ENCODE results near the gene ARPP21.
"Not testable (repeated sequence)": the region's sequence is repeated elsewhere in the genome, so short reads cannot be mapped to it uniquely, and the experiment has no call there.

The ARPP21 gene

DNA sequence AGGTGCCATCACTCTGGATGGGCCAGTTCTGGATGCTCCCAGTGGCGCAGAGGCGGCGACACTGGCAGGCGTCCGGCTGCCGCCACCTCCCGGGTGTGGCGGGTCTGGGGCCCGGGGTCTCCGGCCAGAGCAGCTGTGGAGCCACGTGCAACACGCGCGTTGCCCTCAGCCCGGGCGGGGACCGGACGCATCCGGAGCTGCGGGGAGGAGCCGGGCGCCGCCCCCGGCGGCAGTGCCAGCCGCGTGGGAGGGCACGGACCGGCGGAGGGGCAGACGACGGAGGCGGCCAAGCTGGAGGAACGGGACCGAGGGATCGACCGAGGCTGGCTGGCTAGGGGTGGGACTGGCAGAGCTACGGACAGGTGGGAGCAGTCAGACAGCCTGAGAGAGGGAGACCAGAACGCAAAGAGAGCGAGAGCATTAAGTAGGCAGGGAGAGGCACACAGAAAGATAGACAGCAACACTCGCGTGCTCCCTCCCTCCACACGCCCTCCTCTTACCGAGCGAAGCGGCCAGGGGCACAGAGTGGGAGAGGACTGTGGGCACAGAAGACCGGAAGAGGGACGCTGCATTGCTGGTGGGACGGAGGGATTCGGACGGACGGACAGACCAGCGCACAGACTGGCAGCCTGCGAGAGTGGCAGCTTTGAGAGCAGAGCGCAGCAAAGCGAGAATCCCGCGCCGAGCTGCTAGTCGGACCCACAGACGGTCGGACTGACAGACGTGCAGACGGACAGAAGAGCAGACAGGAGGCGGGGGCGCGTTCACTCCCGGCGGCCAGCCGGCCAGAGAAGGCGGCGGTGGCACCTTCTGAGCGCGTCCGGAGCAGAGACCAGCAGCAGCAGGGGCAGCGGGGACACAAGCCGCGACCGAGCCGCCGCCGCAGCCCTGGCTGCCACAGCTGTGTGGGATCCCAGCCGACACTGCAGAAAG, at the start of gene ARPP21:
TSS of gene ARPP21 (plus strand) at position 272 of the 933 bp plus-strand sequence. CDS start 42,227 bp downstream, outside the sequence.
- no peak for DNase-seq (ENCODE audit: low read depth)

DNA sequence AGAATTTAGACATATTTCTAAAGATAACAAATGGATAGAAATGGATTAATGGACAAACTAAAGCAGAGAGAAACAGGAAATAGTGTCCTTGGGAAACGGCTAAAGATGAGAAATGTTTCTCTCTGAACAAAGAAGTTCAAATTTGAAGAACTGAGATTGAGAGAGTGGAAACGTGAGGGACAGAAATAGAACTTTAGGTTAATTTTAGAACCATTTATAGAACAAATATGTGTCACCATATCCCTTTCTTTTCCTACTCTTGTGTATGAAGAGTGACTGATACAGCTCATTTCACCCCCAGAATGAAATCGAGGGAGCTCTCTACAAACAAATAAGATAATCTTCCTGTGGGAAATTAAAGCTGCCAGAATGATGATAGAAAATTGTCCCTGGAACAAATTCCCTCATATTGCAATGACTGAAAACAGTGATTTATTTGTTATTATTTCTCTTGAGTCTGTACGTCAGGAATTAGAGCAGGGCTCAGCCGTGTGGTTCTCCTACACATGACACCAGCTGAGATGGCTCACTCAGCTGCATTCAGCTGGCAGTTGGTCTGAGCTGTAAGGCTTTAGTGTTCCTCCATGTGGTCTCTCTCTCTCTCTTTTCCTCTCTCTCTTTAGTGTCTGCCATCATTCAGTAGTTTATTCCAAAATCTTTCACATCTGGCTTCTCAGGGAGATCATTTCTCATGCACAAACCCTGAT, 46.6 kb upstream of the ARPP21 start:
- no peak for DNase-seq (ENCODE audit: low read depth)

DNA sequence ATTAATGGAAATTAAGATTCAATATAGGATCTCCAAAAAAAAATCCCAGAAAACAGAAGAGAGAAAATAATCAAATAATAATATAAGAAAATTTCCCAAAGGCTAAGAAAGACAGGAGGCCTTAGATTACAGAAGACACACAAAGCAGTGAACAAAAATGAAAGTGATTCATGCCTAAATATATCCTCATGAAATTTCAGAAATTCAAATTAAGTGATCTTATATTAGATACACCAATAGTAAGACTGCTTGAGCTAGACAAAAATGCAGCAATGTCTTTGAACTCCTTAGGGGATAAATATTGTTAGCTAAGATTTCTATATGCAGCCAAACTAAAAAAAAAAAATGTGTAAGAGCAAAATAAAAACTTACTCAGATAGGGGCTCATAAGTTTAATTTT, 44.6 kb upstream of the ARPP21 start:
- no peak for DNase-seq (ENCODE audit: low read depth)

DNA sequence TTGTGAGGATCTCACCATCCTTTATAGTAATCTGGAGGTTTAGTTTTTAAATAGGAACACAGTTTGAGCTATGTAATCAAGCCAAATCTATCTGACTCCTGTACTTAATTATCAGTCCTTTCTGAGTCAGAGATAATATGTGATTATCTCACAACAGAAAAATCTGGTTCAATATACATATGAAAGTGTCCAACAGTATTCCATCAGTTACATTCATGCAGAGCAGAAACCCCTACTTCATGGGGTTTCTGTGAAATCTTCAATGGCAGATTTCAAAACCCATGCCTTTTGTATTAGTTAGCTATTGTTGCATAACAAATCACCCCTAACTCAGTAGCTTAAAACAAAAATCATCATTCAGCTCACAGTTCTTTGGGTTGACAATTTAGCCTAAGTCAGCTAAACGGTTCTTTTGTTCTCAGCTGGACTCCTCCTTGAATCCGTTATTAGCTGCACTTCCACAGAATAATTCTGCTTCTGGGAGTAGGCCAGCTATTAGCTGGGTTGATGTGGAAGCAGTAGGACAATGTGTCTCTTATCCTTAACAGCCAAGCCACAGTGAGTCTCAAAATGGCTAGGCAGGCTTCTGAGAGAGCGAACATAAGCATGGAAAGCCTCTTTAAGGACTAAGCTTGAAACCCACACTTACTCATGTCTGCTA, 42.9 kb upstream of the ARPP21 start:
- no peak for DNase-seq (ENCODE audit: low read depth)

DNA sequence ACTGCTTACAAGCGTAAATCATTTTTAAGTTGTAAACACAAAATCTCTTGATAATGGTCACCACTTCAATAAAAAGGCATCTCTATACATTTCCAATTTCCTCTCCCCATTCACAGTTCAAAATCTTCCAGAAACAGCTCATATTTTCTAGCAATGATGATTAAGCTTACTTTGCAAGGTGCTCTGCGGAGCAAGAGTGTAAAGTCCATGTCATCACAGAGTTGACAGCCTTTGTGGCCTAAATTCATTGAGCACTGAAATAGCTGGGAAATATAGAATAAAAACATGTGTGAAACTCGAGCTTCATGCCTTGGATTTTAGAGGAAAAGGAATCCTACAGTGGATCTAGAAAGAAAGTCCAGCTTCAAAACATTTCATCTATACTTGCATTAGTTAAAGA, 41.8 kb upstream of the ARPP21 start:
- no peak for DNase-seq (ENCODE audit: low read depth)

DNA sequence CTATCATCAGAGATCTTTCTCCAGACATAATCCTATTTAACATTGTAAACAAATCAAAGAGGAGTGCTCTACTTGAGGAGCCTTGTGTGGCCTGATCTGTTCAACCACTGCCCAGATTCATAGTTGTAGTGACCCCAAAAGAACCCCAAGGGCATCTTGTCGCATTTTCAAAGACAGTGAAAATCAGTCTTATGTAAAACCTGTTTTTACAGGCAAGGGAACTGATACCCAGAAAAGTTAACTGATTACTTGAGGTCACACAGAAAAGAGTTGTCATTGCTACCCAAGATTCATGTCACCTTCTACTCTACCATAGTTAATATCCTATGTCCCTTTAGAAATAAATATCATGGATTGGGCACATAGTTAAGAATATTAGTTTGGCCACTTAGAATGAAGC, 40.5 kb upstream of the ARPP21 start:
- DNase-seq (ENCODE audit: low read depth) = no peak

DNA sequence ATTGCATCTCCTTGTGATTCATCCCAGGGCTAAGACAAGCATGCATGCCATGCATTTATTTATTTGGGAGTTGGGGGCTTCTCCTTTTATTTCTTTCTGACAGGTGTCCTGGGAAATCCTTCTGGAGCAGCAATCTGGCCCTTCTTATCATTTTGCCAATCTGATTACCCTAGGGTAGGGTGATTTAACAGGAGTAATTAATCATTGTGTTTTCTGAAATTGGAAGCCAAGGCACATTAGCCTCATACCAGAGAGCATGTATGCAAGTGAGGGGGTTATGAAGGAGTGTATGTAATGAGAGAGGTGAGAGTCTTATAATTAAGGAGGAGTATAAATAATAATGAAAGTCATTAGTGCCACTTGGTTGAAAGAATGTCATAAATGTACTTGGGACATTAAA, 37.4 kb upstream of the ARPP21 start:
- no peak for DNase-seq (ENCODE audit: low read depth)

DNA sequence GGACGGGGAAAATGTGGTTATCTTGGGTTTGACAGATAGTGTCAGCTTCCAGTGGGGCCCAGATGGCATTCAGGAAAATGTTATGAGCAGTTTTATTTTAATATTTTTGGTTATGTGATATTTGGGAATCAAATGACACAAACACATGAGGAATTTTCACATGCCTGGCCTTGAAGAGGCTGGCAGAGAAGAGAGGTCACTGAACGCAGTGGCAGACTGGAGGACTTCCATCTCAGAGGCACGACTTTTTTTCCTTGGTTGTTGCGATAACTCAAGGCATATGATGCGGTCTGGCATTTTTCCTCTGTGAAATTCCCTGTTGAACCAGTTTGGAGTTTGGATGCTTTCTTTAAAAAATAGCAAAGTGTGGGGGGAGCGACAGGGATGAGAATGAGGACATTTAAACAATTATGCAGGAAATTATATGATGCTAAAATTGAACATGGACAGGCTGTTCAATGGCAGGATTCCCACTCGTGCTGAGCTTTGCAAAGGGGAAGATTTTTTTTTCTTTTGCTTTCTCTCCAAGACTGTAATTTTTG, 36.9 kb upstream of the ARPP21 start:
- peak; percentile 6 for DNase-seq (ENCODE audit: low read depth)

DNA sequence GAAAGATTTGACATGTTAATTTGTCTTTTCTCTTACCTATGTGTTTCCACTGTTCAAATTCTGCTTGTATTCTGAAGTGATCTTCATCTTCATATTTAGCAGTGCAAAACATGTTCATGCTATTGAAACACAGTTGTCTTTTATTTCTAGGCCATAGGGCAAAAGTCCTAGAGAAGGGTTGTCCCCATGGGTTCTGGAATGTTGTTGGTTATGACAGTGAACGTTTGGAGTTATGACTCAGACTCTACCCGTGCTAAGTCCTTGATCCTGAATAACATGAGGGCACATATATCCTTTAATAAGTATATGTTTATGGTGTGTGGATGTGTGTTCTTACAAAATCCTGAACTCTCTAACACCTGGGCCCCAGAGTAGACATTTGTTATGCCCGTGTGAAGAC, 23.0 kb upstream of the ARPP21 start:
- no peak for DNase-seq (ENCODE audit: low read depth)

DNA sequence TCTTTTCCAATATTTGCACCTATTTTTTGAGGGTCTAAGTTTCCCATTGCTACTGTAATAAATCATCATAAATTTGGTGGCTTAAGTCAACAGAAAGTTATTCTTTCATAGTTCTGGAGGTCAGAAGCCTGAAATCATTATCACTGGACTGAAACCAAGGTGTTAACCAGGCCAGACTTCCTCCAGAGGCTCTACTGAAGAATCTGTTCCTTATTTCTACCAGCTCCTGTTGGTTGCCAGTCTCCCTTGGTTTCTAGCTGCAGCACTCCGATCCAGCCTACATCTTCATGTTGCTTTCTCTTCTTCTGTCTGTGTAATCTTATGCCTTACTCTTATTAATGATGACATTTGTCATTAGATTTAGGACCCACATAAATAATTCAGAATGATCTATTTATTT, 22.0 kb upstream of the ARPP21 start:
- DNase-seq (ENCODE audit: low read depth) = no peak

DNA sequence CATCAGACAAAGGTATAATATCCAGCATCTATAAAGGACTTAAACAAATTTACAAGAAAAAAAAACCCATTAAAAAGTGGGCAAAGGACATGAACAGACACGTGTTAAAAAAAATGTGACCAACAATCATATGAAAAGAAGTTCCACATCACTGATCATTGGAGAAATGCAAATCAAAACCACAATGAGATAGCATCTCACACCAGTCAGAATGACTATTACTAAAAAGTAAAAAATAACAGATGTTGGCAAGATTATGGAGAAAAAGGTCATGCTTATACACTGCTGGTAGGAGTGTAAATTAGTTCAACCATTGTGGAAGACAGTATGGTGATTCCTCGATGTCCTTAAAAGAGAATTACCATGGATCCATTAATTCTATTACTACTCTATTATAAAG, 19.1 kb upstream of the ARPP21 start:
- DNase-seq (ENCODE audit: low read depth) = not testable (repeated sequence)

DNA sequence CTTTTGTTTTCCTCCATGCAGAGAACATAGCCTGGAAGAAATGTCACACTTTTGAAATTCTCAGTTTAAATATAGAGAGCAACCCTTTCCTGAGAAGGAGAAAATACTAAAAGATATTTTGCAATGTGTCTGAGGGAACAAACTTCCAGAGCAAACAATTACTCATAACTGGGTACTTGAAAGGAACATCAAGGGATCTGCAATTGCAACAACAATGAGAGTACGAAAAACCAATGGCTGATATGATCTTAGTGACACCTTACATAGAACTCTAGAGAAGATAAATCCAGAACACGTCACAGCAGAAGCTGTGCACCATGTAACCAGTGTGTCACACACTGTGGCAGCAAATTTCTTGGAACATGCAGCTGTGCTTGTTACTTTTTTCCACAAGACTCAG, 14.6 kb upstream of the ARPP21 start:
- no peak for DNase-seq (ENCODE audit: low read depth)

DNA sequence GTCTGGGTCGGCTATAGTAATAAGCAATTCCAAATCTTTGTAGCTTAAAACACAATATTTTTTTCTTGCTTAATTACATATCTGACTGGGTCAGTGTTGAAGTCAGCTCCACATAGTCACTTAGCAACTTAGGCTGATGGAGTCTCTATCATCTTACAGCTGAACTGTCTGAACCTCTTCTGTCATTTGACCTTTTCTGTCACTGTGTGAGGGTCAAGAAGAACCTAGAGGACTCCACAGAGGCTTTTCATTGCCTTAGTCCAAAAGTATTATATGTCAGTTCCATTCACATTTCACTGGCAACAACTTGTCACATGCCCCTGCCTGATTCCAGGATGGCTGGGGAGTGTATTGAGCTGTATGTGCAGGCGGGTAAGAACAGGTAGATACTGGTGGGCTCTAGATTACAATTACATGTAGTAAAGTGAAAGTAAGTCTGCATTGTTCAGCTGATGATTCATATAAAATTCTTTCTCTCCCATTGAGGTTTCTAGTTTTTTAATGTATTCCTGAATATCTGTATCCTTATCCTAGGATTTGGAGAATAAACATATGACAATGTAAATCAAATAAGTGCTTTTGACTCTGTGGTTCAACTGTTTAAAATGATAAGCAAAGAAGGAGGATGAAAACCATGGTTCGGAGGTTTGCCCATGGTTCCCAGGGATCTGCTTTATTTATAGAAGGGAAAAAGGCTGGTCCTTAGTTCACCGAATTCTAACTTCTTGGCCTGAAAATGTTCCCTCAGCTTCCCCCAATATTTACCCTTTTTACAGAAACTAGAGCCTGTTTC, 5.8 kb upstream of the ARPP21 start:
- DNase-seq (ENCODE audit: low read depth) = no peak

DNA sequence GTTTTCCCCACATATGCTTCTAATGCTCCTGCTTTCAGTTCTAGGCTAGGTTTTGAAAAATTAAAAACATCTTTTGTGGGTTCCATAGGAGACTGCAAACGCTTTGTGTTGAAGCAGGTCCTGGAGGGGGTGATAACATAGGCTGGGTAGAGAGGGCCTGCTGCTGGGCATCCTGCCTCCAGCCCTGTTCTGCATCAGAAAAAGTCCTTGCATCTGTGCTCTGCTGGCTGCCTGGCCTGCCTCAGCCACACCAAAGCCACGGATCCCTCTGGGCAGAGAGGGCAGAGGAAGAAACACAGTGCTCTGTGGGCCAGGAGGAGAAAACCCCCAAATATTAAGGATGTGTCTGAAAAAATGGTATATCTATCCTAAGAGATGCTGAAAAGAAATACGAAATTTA, 3.9 kb upstream of the ARPP21 start:
- no peak for DNase-seq (ENCODE audit: low read depth)

DNA sequence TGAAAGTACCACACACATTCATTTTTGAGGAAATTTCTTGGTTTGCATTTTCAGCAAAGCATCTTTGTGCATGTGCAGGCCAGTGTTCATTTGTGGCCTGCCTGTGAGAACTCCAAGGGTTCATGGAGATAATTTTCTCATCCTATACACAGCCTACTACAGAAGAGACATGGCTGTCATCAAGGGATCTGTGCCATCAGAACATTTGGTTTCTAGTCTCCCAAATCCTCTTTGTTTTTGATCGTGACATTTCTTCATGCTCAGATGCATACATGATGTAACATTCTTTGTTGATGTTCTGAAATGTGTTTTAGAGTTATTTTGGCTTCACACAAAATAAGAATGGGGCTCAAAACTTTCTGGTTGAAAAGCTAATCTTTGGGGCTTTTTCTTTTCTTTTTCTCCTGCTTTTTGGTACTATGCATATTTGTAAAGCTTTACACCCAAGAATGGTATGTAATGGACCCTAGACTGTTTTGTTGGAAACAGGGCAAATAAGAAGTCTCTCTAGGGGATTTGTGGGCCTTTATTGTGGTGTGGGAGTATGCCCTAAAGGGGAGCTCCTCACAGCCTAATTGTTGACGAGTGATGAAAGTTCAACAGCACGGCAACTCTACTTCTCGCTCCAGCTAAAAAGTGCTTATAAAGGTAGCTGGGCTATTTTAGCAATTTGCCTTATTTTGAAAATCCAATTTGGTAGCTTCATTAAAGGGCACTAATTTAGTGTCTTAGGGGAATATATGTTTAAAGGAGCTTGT, 3.2 kb upstream of the ARPP21 start:
- no peak for DNase-seq (ENCODE audit: low read depth)

DNA sequence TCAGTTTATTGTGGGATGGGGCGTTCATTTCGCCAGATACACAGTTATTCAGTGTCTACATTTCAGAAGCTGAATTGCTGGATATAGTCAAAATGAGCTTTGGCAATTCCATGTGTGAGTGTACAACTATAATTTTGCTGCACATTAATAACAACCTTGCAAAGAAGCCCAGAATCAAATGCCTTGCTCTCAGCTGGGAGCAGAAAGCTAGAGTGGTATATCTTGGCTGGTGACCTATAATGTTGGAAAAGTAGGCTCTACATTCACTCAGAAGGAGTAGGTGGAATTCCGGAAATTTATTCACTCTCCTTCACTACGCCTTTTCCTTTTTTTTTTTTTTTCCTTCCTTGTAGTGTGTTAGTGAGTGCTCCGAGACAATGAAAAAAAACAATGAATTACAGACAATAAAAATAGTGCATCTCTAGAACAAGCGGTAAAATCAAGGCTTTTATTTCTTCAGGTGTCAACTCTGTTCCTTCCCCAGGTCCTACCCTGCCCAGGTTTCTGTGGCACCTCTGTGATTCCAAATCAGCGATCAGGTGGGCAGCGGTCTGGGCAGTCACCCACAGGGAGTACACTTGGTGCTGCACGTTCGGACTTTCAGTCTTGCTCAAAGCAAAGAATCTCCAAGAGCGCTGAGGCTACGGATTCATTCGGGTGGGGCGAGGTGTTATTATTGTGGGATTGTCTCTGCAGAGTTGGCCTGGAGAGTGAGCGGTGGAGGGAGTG, 910 bp upstream of the ARPP21 start:
- no peak for DNase-seq (ENCODE audit: low read depth)

DNA sequence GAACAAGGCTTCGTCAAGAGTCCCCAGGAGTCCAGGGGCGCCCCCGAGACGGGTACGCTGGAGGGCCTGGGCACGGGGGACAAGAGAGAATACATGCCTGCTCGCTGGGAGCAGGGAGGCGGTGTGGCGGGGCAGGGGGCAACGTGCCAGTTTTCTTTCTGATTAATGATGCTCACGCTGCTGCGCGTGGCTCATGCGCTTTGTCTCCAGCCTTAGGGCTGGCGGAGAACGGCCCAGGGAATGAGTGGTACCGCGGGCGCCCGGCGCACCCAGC, 408 bp upstream of the ARPP21 start:
- DNase-seq (ENCODE audit: low read depth) = no peak

DNA sequence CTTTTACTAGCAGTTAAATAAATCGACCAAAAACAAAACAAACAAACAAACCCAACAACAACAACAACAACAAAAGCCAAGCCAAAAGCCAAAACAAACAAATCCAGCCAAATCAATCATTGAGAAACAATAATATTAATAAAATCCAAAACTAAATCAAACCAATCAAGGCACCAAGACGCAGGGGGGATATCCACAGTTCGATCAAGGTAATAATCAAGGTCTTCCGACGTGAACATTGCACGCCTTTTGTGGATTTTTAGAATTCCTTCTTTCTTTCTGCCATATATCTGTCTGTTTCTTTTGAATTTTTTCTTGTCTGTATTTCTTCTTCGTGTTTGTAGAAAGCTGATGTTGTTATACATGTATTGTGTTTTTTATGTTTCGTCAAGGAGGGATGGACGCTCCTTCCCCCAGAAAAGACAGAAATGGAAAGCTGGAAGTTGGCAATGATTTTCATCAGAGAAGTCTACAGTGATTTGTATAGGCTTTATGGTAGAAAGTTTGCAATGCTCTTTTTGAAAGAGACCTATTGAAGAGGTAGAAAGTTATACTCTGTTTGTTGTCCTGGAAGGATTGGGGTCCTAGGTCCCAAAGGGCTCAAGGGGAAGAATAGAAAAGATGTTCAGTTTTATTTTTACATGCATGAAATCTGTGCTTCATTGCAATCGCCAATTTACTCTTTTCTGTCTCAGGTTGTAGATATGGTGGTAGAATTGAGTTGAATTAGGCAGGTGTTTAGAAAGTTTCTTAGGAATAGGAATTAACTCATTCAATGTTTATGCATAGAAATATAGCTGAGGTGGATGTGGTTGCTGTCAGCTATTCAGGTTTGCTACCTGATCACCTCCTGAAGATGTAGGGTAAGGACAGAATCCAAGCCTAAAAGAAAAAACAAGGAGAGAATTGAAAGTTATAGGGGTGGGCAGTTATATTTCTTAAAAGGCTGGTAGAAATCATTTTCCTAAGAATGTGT, 1.2 kb downstream of the ARPP21 start:
- DNase-seq (ENCODE audit: low read depth) = no peak

DNA sequence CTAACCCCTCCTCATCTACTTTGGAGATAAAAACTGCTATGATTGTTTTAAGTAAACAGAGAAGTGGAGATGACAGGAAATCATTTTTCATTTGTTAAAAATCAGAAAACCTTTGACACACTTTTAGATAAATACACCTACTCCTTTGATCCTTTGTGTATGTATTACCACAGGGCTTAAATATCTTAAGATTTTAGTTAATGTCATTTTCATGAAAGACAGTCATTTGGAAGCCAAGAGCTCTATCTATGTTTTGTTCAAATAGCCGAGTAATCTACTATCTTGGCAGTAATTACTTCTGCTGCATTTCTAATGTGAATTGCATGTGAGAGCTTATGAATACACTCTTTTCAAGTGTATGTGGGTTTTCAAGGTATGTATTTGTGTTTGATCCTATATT, 2.0 kb downstream of the ARPP21 start:
- DNase-seq (ENCODE audit: low read depth) = no peak
